Stimulated activated CD8-positive, alpha-beta memory T cell treated with anti-CD3 and anti-CD28 coated beads, Interleukin-4, amount 100 ng/mL, for 1 hour (primary cell): Measurements from ENCODE around the gene TNPO2.
A peak's percentile ranks its signal among the peaks of the same experiment; 100 is the strongest.

Source experiments
- DNase-seq, 2 donors: peaks; one replicate each; pipeline ENCODE4 v3.0.0-alpha.2; 2020; ENCODE audit warnings: low read depth in 2 of 2, low spot score in 1 of 2

Gene TNPO2

DNA sequence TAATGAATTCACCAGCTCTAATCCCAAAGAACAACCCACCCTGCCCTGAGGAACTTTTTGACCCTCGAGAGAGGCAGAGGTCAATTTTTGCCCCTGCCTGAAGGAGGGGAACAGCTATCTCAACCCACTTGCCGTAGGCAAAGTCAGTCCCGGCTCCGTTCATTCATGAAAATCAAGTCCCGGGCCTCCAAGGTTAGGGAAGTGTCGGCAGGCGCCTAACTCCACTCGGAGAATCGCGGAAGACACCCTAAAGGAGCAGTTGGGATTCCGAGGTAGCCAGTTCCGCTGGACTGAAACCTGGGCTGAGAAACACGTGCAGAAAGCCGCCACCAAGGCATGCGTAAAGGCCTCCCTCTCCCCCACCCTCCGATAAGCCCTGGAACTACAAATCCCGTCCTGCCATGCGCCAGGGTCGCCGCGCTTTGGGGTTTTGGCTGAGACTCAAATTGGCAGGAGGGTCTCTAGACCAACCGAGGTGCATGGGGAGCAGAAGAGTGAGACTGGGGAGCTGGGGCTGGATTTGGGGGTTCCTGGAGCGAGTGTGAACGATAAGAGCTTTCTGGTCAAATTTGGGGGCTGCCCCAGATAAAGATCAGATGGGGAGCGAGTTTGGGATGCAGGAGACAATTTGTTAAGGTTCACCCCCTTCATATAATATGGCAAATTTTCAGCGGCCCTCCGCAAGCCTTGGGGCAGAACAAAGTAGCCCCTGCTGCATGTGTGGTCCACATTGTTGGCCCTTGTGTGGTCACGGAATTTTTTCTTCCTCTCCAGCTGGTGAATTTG is at the start of gene TNPO2:
TNPO2 (minus strand) TSS at position 292 of the 786 bp plus-strand sequence. CDS start 2,955 bp downstream, outside the sequence.
- DNase-seq = no peak

DNA sequence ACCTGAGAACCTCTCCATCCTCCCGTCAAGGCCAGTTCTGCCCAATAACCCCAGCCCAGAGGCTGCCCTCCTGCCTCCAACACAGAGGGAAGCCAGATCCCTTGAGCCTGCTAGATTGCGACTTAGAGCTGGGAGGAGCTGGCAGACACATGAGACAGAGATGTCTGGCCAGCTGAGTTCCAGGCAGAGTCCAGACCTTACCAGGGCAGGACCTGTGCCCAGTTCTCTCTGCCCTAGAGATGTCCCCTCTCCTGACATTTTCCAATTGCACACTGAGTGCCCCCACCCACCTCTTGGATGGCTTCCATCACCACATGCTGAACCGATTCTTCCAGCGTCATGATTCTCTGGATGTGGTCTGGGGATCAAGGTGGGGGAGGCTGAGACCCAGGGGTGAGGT is 48.6 kb upstream of the TNPO2 start:
- no peak for DNase-seq

DNA sequence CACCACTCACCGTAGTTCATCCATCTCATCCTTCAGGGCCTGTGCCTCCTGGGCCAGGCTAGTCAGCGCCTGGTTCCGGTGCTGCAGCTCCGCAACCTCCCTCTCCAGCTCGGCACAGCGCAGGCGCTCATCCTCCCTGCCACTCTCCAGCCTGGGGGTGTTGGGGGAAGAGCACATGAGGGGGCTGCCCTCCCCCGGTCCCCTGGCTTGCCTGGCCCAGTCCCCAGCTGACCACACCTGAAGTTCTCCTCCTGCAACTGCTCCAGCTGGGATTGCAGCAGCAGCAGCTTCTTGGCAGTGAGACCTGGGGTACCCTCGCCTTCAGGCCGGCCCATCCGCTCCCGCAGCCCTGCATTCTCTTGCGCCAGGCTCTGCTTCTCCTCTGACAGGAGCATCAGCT is 47.2 kb upstream of the TNPO2 start:
- no peak for DNase-seq

DNA sequence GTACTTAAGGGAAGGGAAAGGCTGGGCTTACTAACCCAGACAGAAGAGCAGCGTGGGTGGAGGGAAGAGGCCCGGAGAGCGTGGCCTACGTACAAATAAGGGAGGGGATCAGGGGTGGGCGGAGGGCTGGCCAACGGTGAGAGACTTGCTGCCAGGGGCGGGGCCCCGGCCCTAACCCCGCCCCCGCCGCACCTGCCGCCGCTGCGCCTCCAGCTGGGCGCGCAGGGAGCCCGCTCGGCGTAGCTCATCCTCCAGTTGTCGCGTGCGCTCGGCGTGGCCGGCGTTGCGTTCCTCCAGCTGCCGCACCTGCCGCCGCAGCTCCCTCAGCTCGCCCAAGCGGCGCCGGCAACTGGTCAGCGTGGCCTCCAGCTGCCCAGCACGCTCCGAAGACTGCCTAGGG is 46.0 kb upstream of the TNPO2 start:
- DNase-seq = no peak

DNA sequence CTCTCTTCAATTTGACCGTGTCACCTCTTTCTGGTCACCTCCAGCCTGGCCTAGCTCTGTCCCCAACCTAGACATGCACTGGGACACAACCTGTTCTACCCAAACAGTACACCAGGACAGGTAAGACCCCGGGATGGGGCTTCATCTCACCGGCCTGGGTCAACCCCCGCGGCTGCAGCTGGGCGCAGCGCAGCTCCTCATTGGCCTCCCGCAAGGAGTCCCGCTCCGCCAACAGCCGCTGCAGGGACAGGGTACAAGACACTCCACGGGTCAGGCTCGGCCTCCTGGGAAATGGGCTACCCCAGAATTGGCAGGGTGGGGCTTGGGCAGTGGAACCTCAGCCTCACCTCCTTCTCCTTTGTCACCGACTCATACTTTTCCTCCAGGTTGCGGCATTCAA is 43.9 kb upstream of the TNPO2 start:
- no peak for DNase-seq

DNA sequence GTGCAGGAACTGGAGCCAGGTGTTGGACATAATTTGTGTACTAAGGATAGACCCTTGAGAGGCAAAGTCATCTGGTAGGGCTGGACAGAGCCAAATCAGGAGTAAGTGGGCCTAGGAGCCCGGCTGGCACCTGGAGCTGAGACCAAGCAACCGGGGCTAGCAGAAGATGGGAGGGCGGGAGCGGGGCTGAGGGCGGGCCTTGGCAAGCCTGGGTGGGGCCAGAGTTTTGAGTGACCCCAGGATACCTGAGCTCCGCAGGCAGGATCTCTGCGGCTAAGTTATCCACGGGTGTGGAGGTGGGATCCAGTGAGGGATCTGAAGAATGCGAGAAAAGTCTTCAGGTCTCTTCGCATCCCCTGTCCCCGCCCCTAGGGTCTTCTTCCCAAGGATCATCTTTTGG is 43.4 kb upstream of the TNPO2 start:
- DNase-seq = no peak

DNA sequence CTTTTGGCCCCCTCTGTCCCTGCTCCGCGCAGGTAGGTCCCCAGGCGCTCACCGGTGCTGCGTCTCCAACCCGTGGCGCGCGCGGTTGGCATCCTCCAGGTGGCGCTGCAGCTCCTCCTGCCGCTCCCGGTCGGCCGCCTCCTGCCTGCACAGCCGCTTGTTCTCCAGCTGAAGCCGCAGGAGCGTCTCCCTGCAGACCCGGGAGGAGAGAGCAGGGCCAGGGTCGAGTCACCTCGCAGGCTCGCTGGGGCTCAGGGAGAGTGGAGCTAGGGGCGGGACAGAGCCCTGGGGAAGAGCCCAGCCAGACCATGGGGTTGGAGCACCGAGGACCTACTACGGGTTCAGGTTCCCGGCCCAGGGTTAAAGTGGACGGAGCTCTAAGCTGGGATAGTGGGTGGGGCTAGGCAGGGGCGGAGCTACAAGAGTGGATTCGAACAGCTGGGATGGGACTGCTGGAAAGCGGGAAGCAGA is 42.4 kb upstream of the TNPO2 start:
- peak in 1 of 2 donors; percentile 57 for DNase-seq

DNA sequence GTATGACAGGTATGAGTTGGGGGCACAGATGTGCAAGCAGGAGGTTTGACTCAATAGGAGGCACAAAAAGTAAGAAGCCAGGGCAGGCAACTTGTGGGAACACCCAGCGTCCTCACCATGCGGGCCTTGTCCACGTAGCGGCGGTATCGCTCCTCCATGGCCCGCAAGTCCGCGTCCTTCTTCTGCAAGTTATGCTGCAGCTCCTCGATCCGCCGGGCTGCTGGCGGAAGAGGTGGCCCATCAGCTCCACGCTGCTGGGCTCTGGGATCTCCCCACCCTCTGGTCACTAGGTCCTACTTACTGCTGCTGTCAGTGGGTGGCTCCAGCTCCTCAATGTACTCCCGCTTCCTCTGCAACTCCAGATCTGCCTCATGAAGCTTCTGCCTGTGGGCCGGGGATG is 41.0 kb upstream of the TNPO2 start:
- DNase-seq = no peak

DNA sequence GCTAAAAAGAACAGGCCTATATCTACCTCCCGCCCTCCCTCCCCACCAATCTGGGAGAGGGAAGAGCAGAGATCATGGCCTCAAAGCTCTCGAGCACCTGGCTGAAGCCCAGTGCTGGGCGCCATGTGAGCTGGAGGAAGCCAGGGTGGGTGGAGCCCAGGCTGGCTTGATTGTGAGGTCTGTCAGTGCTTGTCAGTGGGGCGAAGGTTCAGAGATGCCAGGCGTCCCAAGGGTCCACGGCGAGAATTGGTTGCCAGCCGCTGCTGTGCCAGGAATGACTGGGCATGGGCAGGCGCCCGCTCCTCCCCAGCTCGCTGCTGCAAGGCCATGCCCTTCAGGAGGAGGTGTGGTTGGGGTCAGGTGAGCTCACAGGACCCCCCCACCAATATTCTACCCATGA is 39.4 kb upstream of the TNPO2 start:
- no peak for DNase-seq

DNA sequence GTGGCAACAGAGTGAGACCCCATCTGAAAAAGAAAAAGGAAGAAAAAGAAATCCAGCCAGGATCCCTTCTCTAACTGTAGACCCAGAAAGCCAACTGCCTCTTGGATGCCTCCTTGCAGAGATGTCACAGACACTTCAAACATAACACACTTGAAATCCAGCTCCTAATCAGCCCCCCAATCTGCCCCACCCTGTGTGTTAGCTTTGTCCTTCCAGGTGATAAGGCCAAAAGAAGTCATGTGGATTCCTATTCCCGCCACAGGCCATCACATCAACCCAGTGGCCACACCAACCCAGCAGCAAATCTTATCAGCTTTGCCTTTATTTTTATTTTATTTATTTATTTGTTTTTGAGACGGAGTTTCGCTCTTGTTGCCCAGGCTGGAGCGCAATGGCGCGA is 36.0 kb upstream of the TNPO2 start:
- no peak for DNase-seq

DNA sequence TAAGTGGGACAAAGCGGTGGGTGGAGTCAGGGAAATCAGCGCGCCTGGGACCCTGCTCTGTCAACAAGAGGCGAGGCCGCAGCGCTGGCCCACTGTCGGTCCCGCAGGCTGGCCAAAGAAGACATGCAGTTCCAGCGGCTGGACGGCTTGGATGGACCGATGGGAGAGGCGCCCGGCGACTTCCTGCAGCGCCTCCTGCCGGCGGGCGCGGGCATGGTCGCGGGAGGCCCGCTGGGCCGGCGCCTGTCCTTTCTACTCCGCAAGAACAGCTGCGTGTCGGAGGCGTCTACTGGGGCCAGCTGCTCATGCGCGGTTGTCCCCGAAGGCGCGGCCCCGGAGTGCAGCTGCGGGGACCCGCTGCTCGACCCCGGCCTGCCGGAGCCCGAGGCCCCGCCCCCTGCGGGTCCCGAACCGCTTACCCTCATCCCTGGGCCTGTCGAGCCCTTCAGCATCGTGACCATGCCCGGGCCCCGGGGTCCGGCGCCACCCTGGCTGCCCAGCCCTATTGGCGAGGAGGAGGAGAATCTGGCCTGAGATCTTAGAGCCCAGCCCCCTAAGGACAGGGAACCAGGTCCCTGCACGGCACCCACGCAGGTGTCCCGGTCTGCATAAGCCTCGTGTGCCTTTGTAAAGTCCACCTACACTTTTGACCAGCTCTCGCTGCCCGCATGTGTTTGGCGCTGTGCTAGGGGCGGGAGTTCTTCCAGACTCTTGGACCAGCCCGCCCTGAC is 34.0 kb upstream of the TNPO2 start:
- peak in 1 of 2 donors; percentile 30 for DNase-seq

DNA sequence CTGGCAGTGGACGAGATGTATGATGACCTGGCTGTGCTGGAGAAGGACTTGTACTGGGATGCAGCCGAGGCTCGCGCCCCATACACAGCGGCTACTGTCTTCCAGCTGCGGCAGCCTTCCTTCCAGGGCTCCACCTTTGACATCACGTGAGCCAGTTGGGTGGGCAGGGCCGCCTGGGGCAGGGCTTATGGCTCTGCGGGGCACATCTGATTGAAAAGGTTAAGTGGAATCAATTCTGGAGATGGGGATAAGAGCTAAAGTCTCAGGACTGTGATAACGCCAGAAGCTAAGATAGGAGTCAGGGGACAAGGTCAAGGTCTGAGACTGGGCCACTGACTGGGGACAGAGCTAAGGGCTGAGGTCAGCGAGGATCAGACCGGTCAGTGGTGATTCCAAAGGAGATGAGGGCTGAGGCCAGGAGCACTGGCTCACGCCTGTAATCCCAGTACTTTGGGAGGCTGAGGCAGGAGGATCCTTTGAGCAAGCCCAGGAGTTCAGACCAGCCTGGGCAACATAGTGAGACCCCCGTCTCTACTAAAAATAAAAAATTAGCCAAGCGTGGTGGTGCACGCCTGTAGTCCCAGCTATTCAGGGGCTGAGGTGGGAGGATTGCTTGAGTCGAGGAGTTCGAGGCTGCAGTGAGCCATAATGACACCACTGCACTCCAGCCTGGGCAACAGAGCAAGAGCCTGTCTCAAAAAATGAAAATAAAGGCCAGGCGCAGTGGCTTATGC is 32.6 kb upstream of the TNPO2 start:
- DNase-seq = no peak

DNA sequence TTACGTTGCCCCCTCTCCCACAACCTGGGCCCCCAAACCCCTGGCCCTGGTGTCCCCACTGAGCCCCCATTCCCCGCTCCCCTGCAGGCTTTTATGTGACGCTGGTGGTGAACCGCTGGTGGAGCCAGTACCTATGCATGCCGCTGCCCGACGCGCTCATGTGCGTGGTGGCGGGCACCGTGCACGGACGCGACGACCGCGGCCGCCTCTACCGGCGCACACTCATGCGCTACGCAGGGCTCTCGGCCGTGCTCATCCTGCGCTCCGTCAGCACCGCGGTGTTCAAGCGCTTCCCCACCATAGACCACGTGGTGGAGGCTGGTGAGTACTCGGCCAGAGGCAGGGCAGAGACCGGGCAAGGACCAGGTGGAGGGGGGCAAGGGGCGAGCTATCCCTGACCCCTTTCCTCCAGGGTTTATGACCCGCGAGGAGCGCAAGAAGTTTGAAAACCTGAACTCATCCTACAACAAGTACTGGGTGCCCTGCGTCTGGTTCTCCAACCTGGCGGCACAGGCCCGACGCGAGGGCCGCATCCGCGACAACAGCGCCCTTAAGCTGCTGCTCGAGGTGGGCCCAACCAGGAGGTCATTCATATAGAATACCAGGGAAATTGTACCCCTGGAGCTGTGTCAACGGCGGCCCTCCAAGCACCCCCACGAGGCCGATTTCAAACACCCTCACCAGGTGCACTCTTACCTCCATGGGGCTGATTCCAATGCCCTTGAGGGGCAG is 30.9 kb upstream of the TNPO2 start:
- DNase-seq = no peak

DNA sequence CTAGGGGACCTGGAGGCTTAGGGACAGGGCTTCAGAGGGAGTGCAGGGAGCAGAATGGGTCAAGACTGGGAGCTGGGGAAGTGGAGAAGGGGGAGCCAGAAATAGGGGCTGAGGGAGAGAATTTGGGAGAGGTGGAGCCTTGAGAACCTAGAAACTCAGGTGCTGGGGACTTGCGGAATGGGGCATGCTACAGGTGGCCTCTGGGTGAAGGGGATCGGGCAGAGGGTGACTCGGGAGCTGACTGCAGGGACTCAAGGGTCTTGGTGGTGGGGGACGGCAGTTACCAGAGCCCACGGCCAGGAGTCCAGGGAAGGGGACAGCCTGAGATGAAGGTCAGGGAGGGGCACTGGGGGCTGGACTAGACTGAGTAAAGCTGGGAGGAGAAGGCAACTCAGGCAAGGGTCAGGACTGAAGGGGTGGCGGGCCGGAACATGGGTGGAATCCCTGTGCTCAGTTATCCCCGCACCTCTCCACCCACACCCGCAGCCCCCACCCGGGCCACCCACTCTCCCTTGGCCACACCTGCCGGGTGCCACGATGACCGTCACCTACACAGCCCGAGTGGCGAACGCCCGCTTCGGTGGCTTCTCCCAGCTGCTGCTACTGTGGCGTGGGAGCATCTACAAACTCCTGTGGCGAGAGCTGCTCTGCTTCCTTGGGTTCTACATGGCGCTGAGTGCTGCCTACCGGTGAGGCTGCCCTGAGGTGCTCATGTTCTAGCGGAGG is 28.5 kb upstream of the TNPO2 start:
- no peak for DNase-seq

DNA sequence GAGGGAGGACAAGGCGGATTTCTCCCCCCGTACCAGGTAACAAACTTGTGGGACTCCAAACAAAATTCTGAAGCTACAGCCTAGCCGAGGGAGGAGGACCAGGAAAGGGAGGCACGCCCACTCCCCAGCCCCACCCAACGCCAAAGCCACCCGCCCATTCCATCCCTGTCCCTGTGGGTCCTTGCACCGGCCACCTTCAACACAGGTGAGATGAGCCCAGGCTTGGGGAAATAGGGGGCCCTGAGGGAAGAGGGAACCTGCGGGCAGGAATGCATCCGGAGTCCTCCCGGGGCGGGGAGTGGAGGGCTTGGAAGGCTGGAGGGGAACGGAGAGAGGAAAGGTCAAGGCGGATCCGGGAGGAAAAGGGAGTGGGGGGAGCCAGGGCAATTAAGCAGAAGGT is 27.9 kb upstream of the TNPO2 start, which contains the start of gene BEST2:
BEST2 (plus strand) TSS at position 157 of the 400 bp plus-strand sequence. CDS start 802 bp downstream, outside the sequence.
- DNase-seq = no peak

DNA sequence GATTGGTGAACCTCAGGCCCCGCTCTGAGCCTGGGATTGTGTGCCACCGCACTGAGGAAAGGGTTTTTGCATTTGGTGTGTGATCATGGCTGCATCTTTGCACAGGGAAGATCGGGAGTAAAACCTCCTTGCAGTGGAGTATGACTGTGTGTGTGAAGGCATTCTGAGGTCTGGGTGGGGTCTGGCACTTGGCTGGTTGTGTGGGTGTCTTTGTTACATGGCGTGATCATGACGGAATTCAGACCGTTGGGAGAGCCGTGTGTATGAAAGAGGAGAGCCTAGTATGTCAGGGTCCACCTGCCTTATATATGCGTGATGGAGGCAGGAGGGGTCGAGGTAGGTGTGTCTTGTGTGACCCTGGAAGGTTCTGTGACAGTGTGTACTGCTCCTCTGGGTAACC is 27.1 kb upstream of the TNPO2 start:
- no peak for DNase-seq

DNA sequence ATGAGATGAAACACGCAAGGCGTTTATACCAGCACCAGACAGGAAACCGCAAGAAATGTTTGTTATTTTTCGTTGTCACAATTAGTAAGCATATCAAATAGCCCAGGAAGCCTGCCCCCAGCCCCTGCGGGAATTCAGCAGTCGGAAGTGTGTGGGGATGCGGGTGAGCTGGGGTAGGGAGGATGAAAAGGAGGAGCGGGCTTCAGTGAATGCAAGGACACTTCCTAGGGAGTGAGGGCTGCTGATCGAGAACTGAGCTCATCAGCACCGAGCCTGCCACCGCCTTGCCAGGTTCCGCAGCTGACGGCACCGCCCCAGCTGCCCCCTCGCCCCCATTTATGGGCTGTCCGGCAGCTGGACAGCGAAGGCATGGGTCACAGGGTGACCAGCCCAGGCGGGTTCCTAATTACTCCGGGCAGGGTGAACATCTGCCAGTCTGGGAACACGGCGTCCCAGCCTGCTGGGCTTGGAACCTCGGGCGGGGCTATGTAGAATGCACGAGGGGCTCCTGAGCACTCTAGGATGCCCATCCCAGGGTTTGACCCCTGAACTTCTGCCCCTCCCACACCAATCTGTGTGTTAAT is 26.3 kb upstream of the TNPO2 start:
- no peak for DNase-seq

DNA sequence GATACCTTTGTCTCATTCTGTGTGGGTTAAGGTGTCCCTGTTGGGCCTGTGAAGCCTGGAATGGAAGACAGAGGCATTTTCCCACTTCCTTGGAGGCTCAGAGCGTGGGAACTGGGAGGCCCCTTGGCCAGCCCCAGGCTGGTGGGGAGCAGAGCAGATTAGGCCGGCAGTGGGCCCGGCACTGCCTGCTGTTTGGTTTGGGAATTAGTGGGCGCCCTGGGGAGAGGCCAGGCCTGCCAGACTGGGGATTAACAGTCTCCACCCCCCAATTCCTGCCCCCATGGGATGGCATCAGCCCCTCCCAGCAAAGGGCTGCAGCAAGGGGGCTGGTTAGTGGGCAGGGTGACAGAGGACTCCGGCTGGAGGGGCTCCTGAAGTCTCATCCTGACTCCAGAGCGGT is 24.8 kb upstream of the TNPO2 start:
- DNase-seq = no peak

DNA sequence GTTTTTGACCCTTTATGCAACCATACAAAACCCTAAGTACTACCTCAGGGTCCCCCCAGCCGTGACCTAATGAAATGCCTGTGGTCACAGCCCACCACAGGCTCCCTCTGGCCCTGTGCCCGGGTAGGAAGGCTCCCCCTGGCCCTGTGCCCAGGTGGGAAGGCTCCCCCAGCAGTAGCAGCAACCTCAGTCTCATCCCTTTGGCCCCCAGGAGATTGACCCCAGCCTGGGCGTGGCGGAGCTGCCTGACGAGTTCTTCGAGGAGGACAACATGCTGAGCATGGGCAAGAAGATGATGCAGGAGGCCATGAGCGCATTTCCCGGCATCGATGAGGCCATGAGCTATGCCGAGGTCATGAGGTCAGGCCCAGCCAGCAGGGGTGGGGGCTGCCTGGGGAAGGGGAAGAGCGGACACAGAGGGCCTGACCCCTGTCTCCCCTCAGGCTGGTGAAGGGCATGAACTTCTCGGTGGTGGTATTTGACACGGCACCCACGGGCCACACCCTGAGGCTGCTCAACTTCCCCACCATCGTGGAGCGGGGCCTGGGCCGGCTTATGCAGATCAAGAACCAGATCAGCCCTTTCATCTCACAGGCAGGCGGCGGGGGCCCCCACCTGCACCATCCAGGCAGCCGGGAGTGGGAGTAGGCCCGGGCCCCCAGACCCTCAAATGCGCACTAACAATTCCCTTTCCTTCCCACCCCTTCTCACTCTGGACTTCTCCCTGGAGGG is 21.6 kb upstream of the TNPO2 start:
- DNase-seq = no peak
